HG02678 (cell line): ENCODE measurements around the gene MFRP.

Experiments used
- ATAC-seq: cut with Tn5 transposase; IDR thresholded peaks from one replicate; pipeline ENCODE4 v1.9.1; 2021; ENCODE audit warnings: mild to moderate bottlenecking, moderate library complexity; ENCODE audit not compliant: unreplicated experiment

The MFRP gene

GRCh38 chr11:119319136-119319699 lies 27.3 kb downstream of the MFRP start:
- no peak for ATAC-seq

- ATAC-seq: no peak
These were observed 28.0 kb downstream of the MFRP start for GRCh38 chr11:119318240-119319135.

GRCh38 chr11:119317592-119318239 lies 28.8 kb downstream of the MFRP start:
- ATAC-seq: no peak

DNA sequence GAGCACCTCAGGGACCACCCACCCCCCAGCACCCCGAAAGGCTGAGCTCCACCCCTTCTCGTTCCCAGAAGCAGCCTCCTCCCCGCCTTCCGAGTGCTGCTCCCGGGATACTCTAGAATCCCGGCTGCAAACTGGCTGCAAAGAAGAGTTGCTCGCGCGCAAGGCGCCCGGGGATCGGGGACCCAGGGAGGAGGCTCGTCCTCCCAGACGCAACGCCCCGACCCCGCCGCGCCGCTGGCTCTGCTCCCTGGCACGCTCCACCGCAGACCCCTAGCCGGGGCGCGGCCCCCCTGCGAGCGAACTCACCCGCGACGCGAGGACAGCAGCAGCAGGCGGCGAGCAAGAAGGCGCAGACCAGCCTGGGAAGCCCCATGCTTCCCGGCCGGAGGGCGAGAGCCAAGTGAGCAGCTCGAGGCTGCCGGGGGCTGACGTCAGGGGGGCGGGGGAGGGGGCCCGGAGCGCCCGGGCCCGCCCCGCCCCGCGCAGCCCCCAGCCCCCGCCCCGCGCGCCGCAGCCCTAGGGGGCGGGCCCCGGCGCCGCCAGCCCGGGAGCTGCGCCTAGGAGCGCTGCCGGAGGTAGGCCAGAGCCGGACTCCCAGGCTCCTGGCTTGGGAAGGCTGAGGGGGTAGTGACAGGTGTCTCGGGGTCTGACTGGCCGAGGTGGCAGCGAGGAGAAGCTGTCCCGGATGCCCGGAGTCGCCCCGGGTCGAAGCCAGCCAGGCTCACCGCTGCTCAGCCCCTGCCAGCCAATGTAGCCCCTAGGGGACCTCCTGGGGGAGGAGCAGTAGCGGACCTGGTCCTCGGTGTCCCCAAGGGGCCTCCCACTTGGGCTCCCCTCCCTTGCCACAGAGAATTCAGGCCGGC lies 29.5 kb downstream of the MFRP start, which contains the start of gene MCAM:
Gene MCAM, minus strand, starts transcription at position 402 of the 863 bp plus-strand sequence. Its CDS starts 29 bp downstream, at position 373.
- ATAC-seq: no peak

DNA sequence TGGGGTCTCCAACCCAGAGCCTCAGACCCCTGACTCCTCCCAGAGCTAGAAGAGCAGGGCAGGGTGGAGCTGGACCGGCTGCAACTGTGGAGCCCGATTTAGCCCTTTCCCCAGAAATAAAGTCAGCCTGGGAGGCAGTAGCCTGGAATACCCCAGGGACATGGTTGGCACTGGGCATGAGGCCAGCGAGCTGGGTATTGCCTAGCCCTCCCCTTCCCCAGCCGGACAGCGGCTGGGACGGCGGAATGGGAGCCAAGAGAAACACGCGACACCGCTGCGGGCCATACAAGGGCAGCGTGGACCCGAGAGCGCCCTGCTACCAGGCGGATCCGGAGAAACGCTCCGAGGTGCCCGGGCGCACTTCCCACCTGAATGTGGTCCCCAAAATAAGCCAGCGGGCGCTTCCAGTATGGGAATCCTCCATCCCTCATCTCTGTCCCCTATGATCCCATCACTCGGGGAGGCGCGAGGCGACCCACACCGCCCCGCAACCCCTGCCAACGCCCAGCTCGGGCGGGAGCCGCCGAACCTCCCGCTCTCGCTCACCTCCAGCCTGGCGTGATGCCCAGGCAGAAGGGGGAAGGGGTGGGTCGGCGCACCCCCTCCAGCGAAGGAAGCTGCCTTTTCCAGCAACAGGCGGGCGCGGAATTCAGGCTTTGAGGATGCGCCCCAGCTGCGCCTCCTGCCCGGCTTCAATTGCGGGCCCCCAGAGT lies 30.3 kb downstream of the MFRP start:
- ATAC-seq: no peak

- ATAC-seq: peak; percentile 48
These were observed 31.1 kb downstream of the MFRP start for GRCh38 chr11:119315131-119316015.

DNA sequence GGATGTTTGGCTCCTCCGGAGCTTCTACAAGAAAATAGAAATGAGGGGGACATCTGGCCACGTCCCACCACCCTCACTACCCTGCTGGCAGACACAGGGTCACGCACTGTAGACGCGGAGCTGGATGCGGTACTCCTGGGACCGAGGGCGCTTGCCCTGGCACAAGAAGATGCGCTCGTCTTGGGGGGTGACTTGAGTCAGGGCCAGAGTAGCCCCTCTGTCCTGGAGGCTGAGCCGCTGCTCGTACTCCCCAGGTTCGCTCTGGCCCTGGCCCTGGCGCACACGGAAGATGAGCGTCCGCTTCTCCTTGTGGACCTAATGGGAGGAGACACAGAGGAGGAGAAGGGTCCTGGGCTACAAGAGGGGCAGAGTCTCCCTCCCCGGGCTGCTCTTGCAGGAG lies 31.8 kb downstream of the MFRP start:
- ATAC-seq: no peak

DNA sequence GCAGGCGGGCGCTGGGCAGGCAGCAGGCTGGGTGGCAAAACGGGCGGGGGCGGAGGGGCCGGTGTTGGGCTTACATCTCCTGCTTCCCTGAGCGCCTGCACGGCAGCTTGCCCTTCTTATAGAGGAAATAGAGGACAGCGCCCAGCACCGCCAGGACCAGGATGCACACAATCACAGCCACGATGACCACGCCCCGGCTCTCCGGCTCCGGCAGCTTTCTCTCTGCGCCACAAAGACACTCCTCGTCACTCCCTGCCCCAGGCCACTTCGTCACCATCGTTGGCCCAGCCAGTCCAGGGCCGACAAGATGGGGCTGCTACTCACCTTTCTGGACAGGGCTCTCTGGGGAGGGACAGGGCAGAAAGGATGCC lies 35.8 kb downstream of the MFRP start:
- no peak for ATAC-seq

GRCh38 chr11:119309953-119310681 lies 36.4 kb downstream of the MFRP start:
- ATAC-seq: no peak

GRCh38 chr11:119309411-119309810 lies 37.1 kb downstream of the MFRP start:
- no peak for ATAC-seq

DNA sequence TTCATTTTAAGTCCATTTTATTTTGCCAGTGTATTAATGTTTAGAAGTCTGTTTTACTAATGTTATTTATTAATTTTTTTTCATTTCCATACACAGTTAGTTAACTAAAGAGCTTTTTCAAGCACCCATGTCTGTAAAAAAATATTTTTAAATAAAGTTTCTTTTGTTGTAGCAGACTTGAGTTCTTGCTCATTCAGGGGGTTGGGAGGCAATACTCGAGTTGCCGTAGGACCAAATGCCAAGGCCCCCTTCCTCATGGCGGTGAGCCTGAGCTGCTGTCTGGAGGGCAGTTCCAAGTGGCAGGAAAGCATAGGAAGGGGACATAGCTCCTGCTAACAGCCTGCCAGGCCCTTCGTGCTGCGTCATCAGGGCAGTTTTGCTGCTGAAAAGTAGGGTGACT lies 38.5 kb downstream of the MFRP start:
- no peak for ATAC-seq

GRCh38 chr11:119307219-119307618 lies 39.3 kb downstream of the MFRP start:
- ATAC-seq: no peak

DNA sequence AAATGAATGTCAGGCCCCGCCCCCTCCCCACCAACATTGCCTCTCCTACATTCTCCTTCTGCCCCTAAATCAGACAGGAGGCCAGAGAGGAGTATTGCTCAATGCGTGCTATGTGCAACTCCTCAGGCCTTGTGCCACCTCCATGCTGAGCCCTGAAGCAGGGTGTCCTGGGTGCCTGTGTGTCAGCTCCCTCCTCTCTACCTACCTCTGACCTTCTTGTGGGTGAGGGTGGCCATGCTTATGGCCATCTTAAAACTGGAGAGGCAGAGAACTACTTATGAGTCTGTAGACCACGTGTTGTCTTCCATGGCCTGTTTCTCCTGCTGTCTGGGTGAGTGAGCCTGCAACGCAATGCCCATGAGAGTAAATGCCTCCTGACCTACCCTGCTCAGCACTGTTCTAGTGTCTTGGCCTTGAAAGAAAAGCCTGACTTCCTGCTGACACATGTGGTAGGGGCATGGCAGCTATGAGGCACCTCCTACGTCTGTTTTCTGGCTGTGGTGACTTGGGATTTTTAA lies 40.1 kb downstream of the MFRP start:
- no peak for ATAC-seq

DNA sequence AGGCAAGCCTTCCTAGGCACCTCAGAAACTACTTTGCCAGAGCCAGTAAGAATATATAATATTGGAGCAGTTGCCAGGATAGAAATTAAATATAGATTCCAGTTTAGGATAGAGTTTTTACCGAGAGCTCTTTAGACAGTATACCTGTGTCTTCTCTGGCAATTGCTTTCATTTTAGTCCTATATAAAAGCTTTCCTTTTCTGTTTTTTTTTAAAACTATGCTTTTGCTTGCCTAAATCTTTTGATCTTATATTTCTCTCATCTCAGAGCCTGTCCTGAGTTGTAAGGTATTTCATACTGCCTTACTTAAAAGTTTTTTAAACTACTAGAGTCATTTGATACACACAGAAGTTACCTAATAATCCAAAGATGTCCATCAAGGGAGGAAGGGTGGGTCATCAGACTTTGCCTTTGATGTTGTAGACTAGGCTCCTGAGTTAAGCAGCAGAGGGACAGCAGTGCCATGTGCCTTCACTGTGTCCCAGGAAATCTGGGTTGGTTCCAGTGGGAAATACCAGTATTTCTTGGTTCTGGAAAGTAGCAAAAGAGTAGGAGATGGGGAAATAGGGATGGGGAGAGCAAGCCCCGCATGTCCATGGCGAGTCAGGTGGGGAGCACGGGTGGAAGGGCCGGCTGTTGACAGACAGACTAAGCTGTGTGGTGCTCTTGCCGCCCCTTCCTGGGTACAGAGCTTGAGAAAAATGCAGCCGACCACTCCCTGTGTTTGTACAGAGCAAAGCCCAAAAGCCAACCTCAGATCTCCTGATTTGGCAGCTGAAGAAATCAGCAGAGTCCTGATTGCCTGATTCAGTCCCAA lies 40.7 kb downstream of the MFRP start:
- ATAC-seq: no peak

DNA sequence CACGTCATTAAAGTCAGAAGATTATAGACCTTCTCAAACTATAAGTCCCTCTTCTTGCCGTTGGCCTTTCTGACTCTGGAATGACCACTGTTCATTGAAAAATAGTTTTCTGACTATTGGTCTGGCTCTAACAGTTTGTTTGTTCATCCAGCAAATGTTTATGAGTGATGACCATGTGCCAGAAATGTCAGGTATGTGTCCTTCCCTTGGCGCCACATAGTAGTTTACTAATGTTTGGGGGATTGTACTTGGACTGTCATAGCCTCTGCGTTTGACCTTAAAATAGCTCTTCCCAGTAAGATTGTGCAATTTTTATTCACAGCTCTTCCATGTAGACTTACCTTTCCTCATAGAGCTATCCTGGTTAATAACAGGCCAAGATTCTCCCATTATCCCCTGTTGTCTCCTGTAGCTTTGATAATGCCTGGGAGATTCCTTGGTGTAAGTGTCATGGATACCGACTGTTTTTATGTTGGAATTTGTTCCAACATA lies 43.2 kb downstream of the MFRP start:
- no peak for ATAC-seq

DNA sequence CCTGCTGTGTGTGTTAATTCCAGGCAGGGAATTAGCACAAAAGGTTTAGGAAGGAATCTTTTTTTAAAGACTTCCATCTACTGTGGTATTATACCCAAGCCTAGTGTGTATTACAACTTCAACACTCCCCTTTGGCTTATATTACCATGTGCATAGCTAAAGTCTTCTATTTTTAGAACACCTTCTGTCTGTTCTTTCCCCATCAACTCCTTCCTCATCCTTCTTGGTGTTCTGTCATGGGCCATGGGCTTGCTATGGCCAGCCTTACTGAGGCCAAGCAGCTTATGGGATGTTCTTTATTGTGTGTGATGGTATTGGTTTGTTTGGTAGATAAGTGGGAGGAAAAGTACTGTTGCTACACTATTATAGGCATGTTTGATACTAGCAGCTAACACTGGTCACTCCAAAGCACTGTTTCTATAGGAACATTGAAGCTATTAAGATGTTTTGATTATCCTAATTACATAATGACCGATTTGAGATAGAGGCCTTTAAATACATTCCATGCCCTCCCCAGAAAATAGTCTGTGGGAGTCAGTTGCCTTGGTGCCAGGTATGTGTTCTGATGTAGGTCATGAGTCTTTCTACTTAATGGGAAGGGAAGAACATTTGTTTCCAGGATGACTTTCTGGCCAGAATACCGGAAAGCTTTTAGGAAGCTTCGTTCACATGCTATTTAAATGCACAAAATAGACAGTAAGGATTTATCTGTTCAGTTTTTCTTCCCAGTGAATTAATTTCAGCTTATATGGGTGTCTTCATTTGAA lies 46.1 kb downstream of the MFRP start:
- no peak for ATAC-seq

DNA sequence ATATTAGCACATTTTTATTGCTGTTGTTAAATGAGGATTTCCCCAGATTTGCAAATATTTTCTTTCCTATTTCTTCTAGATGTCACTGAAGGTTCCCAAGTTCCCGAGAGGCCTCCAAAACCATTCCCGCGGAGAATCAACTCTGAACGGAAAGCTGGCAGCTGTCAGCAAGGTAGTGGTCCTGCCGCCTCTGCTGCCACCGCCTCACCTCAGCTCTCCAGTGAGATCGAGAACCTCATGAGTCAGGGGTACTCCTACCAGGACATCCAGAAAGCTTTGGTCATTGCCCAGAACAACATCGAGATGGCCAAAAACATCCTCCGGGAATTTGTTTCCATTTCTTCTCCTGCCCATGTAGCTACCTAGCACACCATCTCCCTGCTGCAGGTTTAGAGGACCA lies 47.1 kb downstream of the MFRP start:
- ATAC-seq: no peak
